Measurements from ENCODE around the gene RFNG.
"Not testable (repeated sequence)": the region's sequence is repeated elsewhere in the genome, so short reads cannot be mapped to it uniquely, and the experiment has no call there.

RFNG gene

GRCh38 chr17:82041144-82041814, 10.3 kb downstream of the RFNG start:
- DNase-seq = no peak

- no peak for DNase-seq
These were observed 11.8 kb downstream of the RFNG start for GRCh38 chr17:82039695-82040299.

GRCh38 chr17:82038796-82039409, 12.7 kb downstream of the RFNG start:
- not testable (repeated sequence) for DNase-seq

- DNase-seq = no peak
These were observed 13.8 kb downstream of the RFNG start for GRCh38 chr17:82037889-82038195.

- peak; percentile 92 for DNase-seq
These were observed 14.3 kb downstream of the RFNG start, which contains the start of gene DCXR for GRCh38 chr17:82037092-82037888. Gene DCXR, minus strand, starts transcription at chr17:82037697. Its CDS starts 15 bp downstream, at chr17:82037682.

- no peak for DNase-seq
These were observed 14.9 kb downstream of the RFNG start for GRCh38 chr17:82036634-82037091.

GRCh38 chr17:82035956-82036633, 15.5 kb downstream of the RFNG start:
- DNase-seq = no peak

GRCh38 chr17:82035488-82035887, 16.1 kb downstream of the RFNG start:
- DNase-seq = no peak

- no peak for DNase-seq
These were observed 17.1 kb downstream of the RFNG start for GRCh38 chr17:82034371-82035011.

- no peak for DNase-seq
These were observed 18.1 kb downstream of the RFNG start for GRCh38 chr17:82033359-82034085.

GRCh38 chr17:82031885-82032627, 19.6 kb downstream of the RFNG start:
- DNase-seq = no peak

- no peak for DNase-seq
These were observed 20.2 kb downstream of the RFNG start, which contains the start of gene RAC3 for GRCh38 chr17:82031303-82031884. Gene RAC3, plus strand, starts transcription at chr17:82031678. Its CDS starts 84 bp downstream, at chr17:82031762.

- peak; percentile 78 for DNase-seq
These were observed 20.9 kb downstream of the RFNG start for GRCh38 chr17:82030470-82031302.

- DNase-seq = no peak
These were observed 21.6 kb downstream of the RFNG start for GRCh38 chr17:82029990-82030469.

- no peak for DNase-seq
These were observed 22.2 kb downstream of the RFNG start for GRCh38 chr17:82029391-82029790.

- no peak for DNase-seq
These were observed 22.6 kb downstream of the RFNG start for GRCh38 chr17:82028966-82029365.

- DNase-seq = no peak
These were observed 23.4 kb downstream of the RFNG start for GRCh38 chr17:82028246-82028645.

GRCh38 chr17:82025401-82026107, 26.1 kb downstream of the RFNG start:
- DNase-seq = no peak

GRCh38 chr17:82024859-82025258, 26.8 kb downstream of the RFNG start:
- DNase-seq = no peak
